ENCODE data around the gene LRIT3.

LRIT3 gene, protein sequence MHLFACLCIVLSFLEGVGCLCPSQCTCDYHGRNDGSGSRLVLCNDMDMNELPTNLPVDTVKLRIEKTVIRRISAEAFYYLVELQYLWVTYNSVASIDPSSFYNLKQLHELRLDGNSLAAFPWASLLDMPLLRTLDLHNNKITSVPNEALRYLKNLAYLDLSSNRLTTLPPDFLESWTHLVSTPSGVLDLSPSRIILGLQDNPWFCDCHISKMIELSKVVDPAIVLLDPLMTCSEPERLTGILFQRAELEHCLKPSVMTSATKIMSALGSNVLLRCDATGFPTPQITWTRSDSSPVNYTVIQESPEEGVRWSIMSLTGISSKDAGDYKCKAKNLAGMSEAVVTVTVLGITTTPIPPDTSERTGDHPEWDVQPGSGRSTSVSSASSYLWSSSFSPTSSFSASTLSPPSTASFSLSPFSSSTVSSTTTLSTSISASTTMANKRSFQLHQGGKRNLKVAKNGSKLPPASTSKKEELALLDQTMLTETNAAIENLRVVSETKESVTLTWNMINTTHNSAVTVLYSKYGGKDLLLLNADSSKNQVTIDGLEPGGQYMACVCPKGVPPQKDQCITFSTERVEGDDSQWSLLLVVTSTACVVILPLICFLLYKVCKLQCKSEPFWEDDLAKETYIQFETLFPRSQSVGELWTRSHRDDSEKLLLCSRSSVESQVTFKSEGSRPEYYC

GRCh38 chr4:109847896-109848442 lies at the start of gene LRIT3:
TSS of gene LRIT3 (plus strand) at chr4:109848107. CDS start at chr4:109848202, 95 bp downstream.
- no peak for DNase-seq (ENCODE audit: low spot score)

GRCh38 chr4:109798866-109799265 lies 49.0 kb upstream of the LRIT3 start:
- DNase-seq (ENCODE audit: low spot score): no peak

GRCh38 chr4:109801099-109801789 lies 46.7 kb upstream of the LRIT3 start:
- DNase-seq (ENCODE audit: low spot score): no peak

DNA sequence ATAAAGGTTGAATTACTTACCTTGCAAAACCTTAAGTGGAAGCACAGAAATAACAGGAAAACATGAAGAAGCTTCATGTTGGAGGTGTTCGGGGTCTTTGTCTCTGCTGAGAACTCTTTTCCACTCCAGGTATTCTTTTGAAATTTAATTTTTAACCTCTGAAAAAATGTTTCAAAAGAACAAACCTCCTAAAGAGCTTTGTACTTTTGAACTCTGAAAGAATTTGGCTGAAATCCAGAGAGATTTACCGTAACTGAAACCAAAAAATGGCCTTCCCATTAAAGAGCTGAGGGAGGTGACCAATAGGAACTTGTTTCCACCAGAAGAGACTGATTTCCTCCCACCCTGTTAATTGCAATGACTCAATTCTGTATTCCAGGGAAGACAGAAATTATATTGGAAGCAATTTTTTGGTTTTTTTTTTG lies 46.0 kb upstream of the LRIT3 start, which contains the start of gene CFI:
CFI (minus strand) TSS at position 105 of the 425 bp plus-strand sequence; CDS start at position 77, 28 bp downstream.
- no peak for DNase-seq (ENCODE audit: low spot score)

GRCh38 chr4:109803924-109804571 lies 43.9 kb upstream of the LRIT3 start:
- peak; percentile 17 for DNase-seq (ENCODE audit: low spot score)

- DNase-seq (ENCODE audit: low spot score): no peak
These were observed 38.3 kb upstream of the LRIT3 start for GRCh38 chr4:109809655-109810054.

- no peak for DNase-seq (ENCODE audit: low spot score)
These were observed 37.1 kb upstream of the LRIT3 start for GRCh38 chr4:109810552-109811387.

DNA sequence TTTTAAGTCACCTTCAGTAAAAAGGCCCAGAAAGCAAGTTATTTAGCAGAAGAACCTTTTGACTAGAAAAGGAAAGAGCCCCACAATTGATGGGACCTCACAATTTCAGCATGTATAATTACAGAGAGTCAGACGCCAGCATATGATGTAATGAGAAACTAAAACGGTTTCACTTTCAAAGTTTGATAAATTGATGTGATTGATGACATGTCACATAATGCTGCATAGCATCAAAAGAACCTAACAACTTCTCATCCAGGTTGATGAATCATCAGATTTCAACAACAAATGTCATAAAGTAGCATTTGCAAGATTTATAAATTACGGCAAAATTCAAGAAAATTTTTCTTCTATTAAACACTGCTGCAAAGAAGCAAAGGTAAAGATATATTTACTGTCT lies 36.2 kb upstream of the LRIT3 start:
- DNase-seq (ENCODE audit: low spot score): no peak

GRCh38 chr4:109815151-109816081 lies 32.5 kb upstream of the LRIT3 start, which contains the start of gene GAR1:
TSS of gene GAR1 (plus strand) at chr4:109815762. CDS start at chr4:109816165, 403 bp downstream.
- peak; percentile 89 for DNase-seq (ENCODE audit: low spot score)

GRCh38 chr4:109816082-109816442 lies 31.8 kb upstream of the LRIT3 start:
- peak; percentile 5 for DNase-seq (ENCODE audit: low spot score)

GRCh38 chr4:109816894-109817293 lies 31.0 kb upstream of the LRIT3 start:
- no peak for DNase-seq (ENCODE audit: low spot score)

DNA sequence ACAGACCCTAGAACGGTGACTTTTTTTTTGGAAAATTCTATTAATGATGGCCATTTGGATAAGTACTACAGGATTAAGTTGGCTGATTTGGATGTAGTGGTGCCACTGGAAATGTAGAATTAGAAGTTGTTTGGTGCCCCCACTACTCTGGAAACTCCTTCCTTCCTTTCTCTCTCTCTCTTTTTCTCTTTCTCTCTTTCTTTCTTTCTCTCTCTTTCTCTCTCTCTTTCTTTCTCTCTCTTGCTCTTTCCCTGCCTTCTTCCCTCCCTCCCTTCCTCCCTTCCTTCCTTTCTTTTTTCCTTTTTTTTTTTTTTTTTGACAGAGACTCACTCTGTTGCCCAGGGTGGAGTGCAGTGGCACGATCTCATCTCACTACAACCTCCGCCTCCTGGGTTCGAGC lies 29.6 kb upstream of the LRIT3 start:
- no peak for DNase-seq (ENCODE audit: low spot score)

- DNase-seq (ENCODE audit: low spot score): no peak
These were observed 27.3 kb upstream of the LRIT3 start for GRCh38 chr4:109820563-109820962.

DNA sequence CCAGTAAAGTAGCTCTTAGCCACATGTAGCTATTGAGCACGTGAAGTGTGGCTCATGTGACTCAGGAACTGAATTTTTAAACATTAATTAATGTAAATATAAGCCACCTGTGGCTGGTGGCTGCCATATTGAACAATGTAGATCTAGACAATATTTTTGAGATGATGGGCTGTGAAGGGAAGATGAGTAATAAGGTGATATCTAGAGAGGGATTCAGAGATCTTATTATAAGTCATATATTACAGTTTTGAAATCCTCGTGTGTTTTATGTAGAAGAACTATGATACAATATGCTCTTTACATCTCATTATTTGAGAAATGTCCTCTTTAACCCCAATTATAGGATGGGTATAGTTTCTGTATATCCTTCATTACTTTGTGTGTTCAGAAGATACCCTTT lies 26.7 kb upstream of the LRIT3 start:
- no peak for DNase-seq (ENCODE audit: low spot score)

- DNase-seq (ENCODE audit: low spot score): peak; percentile 5
These were observed 21.2 kb upstream of the LRIT3 start for GRCh38 chr4:109826719-109827118.

DNA sequence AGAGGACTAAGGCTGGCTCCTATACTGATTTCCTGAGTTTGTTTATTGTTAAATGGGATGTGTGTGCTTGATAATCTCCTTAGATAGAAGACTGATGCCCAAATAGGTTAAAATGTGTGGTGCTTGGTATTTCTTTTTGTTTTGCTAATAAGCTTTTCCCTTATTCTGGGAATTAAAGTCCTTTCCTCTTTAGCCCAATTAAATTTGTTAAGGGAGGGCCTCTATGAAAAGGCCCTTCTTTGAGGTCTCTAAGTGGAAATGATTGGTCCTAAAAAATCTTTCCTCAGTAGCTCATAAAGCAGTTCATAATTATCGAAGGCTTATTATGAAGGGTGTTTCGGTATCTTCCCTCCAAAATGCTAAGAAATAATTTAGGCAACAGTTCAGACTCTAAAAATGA lies 20.2 kb upstream of the LRIT3 start, which contains the start of gene RRH:
RRH (plus strand) TSS at position 301 of the 400 bp plus-strand sequence; CDS start at position 357, 56 bp downstream.
- no peak for DNase-seq (ENCODE audit: low spot score)

- no peak for DNase-seq (ENCODE audit: low spot score)
These were observed 14.2 kb upstream of the LRIT3 start for GRCh38 chr4:109833756-109834155.

- no peak for DNase-seq (ENCODE audit: low spot score)
These were observed 10.9 kb upstream of the LRIT3 start for GRCh38 chr4:109836985-109837384.

DNA sequence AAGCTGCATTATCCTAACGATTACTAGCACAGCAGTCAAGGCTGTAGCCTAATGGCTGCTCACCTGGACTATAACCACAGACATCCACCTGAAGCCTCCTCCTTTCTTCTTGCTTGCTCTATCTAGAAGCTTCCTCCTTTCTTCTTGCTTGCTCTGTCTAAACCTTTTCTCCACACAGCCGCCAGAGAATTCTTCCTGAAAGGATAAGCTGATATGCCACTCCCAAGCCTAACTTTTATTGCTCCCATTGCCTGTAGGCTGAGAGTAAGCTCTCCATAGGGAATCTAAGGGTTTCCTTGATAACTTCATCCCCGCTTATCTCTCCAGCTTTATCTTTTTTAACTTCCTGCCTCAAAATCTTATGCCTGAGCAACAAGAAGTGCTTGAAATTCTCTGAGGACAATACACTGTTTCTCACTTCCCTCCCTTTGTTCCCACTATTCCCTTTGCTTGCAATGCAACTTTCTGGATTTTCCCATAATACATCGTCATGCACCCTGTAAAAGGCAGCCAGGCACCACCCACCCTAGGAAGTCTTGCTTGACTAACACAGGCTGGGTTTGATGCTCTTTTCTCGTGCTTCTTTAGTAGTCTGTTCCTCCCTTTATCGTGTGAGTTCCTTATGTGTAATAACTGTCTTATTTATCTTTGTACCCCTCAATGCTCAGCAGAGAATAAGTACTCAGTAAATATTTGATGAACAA lies 1.4 kb upstream of the LRIT3 start:
- DNase-seq (ENCODE audit: low spot score): no peak

All from hepatic stellate cell (primary cell).